SK-N-MC (cell line): Measurements from ENCODE around the gene SOCS6.

Experiments
- EZH2 ChIP-seq: fragments of 200-600 bp; sonication (generic); IDR thresholded peaks from one replicate; pipeline ENCODE4 v1.6.1; 2017; ENCODE audit warnings: antibody characterized with exemption
- POLR2AphosphoS5 ChIP-seq: IDR thresholded peaks from 2 replicates; pipeline ENCODE4 v1.6.1; 2012; ENCODE audit warnings: mild to moderate bottlenecking, low read depth, low read length, borderline replicate concordance

DNA sequence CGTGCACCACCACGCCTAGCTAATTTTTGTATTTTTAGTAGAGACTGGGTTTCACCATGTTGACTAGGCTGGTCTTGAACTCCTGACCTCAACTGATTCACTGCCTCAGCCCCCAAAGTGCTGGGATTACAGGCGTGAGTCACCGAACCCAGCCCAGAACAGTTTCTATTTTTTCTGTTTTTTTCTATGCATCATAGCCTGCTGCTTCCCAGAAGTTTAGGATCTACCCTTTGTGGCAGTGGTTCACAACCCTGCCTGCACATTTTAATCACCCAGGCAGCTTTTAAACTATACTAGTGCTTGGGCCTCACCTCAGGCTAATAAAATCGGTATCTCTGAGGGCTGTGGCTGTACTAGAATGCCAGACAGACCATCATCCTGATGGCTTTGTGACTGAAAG, 39.7 kb upstream of the SOCS6 start:
- TF ChIP-seq EZH2 (no peak), POLR2AphosphoS5 (no peak)
